Activated T-cell treated with anti-CD3 and anti-CD28 coated beads, Interleukin-2, amount 50 U/mL, for 48 hours (primary cell): ENCODE measurements around the gene FKBP2.

Source experiments
- DNase-seq, 2 experiments: peaks; one replicate each; pipeline ENCODE4 v3.0.0-alpha.2; 2020

Gene FKBP2

GRCh38 chr11:64265176-64266160 lies 24.6 kb downstream of the FKBP2 start:
- DNase-seq, result no peak

GRCh38 chr11:64266339-64266738 lies 25.4 kb downstream of the FKBP2 start:
- DNase-seq, result no peak

- no peak for DNase-seq
Observed at GRCh38 chr11:64267207-64267945, 26.5 kb downstream of the FKBP2 start.

GRCh38 chr11:64268025-64268892 lies 27.4 kb downstream of the FKBP2 start:
- no peak for DNase-seq

GRCh38 chr11:64268893-64269539 lies 28.1 kb downstream of the FKBP2 start:
- peak; percentile 65 to 71 for DNase-seq

- DNase-seq, result peak; percentile 99
Observed at GRCh38 chr11:64269540-64270220, 28.8 kb downstream of the FKBP2 start.

GRCh38 chr11:64275031-64275800 lies 34.3 kb downstream of the FKBP2 start:
- DNase-seq, result no peak

- no peak for DNase-seq
Observed at GRCh38 chr11:64275841-64276240, 34.9 kb downstream of the FKBP2 start.

GRCh38 chr11:64276653-64277431 lies 35.9 kb downstream of the FKBP2 start:
- no peak for DNase-seq

GRCh38 chr11:64278576-64279190 lies 37.8 kb downstream of the FKBP2 start:
- DNase-seq, result no peak

- no peak for DNase-seq
Observed at GRCh38 chr11:64281957-64282770, 41.3 kb downstream of the FKBP2 start.

GRCh38 chr11:64283092-64283491 lies 42.2 kb downstream of the FKBP2 start:
- no peak for DNase-seq

GRCh38 chr11:64284048-64284961 lies 43.4 kb downstream of the FKBP2 start, which contains the start of gene BAD:
Gene BAD, minus strand, starts transcription at chr11:64284665. Its CDS starts 297 bp downstream, at chr11:64284368.
- peak; percentile 95 to 96 for DNase-seq

GRCh38 chr11:64284962-64285884 lies 44.3 kb downstream of the FKBP2 start, which contains the start of gene GPR137:
Gene GPR137, plus strand, starts transcription at chr11:64285848. Its CDS starts 677 bp downstream, at chr11:64286525.
- peak; percentile 95 to 97 for DNase-seq

GRCh38 chr11:64285885-64286800 lies 45.2 kb downstream of the FKBP2 start:
- peak in 1 of 2 experiments; percentile 50 for DNase-seq
